ENCODE data around the gene FAM50B.

DNA sequence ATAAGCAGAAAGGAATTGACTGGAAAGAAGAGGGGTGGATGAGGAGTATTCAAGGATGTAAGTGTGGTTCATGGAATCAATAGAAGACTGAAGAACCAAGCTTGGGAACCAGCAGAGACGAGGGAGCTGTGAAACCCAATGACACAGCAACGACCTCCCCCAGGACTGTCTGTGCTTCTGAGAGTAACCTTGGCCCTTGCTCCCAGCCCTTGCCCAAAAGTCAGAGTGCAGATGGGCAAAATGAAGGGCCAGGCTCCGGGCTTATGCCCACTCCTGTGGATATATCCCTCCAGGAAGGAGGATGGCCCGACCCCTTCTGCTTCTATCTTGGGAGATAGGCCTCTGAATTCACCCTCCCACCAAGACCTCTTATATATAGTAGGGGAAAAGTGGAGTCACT is 24.9 kb downstream of the FAM50B start:
- TF ChIP-seq, protein P1, sequence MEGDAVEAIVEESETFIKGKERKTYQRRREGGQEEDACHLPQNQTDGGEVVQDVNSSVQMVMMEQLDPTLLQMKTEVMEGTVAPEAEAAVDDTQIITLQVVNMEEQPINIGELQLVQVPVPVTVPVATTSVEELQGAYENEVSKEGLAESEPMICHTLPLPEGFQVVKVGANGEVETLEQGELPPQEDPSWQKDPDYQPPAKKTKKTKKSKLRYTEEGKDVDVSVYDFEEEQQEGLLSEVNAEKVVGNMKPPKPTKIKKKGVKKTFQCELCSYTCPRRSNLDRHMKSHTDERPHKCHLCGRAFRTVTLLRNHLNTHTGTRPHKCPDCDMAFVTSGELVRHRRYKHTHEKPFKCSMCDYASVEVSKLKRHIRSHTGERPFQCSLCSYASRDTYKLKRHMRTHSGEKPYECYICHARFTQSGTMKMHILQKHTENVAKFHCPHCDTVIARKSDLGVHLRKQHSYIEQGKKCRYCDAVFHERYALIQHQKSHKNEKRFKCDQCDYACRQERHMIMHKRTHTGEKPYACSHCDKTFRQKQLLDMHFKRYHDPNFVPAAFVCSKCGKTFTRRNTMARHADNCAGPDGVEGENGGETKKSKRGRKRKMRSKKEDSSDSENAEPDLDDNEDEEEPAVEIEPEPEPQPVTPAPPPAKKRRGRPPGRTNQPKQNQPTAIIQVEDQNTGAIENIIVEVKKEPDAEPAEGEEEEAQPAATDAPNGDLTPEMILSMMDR (IDR thresholded peaks at IDR 0.05 in 4 of 5, conservative IDR thresholded peaks at IDR 0.05 in 1 of 5) = no peak
- no peak for TF ChIP-seq POLR2A (IDR thresholded peaks at IDR 0.05)

Data from gastrocnemius medialis (tissue), 4 donors.